ENCODE results near the gene ZFPM1. TPM values are rescaled to one million over a fixed set of nuclear protein-coding genes. Genes with fewer than 3 reads are reported as not detected.

ZFPM1 gene
- total RNA-seq, 2 experiments from 2014 or later = 2.1 to 14.2 TPM

DNA sequence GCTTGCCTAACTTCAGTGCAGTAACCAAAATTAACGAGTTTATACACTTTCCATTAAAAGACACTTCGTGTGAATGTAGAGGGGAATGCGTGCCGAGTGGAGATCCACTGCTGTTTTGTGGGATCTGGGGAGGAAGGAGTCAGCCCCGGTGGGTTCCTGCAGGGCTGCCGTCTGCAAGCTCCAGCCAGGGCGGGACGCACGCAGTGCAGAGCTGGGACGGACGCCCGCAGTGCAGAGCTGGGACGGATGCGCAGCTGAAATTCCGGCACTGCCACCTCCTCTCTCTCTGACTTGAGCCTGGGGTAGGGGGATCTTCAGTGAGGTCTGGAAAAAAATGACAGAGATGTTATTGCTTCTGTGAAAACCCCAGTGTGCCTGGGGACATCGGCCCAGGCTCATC is 100.7 kb downstream of the ZFPM1 start:
- BruUV-seq (replicated peaks) = no TSS peak
- Histone ChIP-seq H3K79me2 (ENCODE audit: insufficient read depth, low read depth, low read length) (no peaks in the 10 kb centered on the region), H3K4me1 (ENCODE audit: insufficient read depth, low read length, poor library complexity, severe bottlenecking) (peaks cover 71% of the 10 kb centered on the region), H3K4me2 (ENCODE audit: low read length) (peak overlapping the region; percentile 31), H4K20me1 (ENCODE audit: insufficient read depth, low read length) (no peaks in the 10 kb centered on the region), H2AFZ (ENCODE audit: low read length) (no peak overlapping the region; the same call in 1 of the 2 replicates), H3K27ac (ENCODE audit: low read depth, low read length, poor library complexity, severe bottlenecking) (peak overlapping the region; percentile 86), H3K36me3 (ENCODE audit: insufficient read depth, low read length) (no peaks in the 10 kb centered on the region; the same call in 1 of the 2 replicates), H3K4me3 (ENCODE audit: low read depth, low read length, poor library complexity, severe bottlenecking) (no peak overlapping the region), H3K9me2 (ENCODE audit: insufficient read depth, low read length) (no peaks in the 10 kb centered on the region), H3K9me3 (ENCODE audit: low read length) (peaks cover 8% of the 10 kb centered on the region; the same call in 1 of the 2 replicates)
- TF ChIP-seq EZH2phosphoT487 (IDR thresholded peaks at IDR 0.05; ENCODE audit: borderline replicate concordance, low read depth, low read length) = no peak
- TF ChIP-seq, protein P1, sequence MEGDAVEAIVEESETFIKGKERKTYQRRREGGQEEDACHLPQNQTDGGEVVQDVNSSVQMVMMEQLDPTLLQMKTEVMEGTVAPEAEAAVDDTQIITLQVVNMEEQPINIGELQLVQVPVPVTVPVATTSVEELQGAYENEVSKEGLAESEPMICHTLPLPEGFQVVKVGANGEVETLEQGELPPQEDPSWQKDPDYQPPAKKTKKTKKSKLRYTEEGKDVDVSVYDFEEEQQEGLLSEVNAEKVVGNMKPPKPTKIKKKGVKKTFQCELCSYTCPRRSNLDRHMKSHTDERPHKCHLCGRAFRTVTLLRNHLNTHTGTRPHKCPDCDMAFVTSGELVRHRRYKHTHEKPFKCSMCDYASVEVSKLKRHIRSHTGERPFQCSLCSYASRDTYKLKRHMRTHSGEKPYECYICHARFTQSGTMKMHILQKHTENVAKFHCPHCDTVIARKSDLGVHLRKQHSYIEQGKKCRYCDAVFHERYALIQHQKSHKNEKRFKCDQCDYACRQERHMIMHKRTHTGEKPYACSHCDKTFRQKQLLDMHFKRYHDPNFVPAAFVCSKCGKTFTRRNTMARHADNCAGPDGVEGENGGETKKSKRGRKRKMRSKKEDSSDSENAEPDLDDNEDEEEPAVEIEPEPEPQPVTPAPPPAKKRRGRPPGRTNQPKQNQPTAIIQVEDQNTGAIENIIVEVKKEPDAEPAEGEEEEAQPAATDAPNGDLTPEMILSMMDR (conservative IDR thresholded peaks at IDR 0.05; ENCODE audit: low read length) = no peak
- ChIA-PET CTCF (ENCODE audit: unreplicated experiment) (interaction anchor here (0.6 kb wide), 1 partner anchor 1292 kb away, joined by 3 read pairs; no protein-coding TSS in a partner anchor), POLR2A (interaction anchor here (0.7 to 1.0 kb wide), 2 partner anchors 17 to 184 kb away, joined by 3 read pairs; partner anchors contain the start of gene ZC3H18)
- no peak for DNase-seq (ENCODE audit: low spot score)
- intact Hi-C loops (cut with micrococcal nuclease; ENCODE audit: unreplicated experiment) = loop anchor here (10.0 kb wide), 2 partner anchors 599 to 849 kb away; partner anchors contain the start of gene BANP

DNA sequence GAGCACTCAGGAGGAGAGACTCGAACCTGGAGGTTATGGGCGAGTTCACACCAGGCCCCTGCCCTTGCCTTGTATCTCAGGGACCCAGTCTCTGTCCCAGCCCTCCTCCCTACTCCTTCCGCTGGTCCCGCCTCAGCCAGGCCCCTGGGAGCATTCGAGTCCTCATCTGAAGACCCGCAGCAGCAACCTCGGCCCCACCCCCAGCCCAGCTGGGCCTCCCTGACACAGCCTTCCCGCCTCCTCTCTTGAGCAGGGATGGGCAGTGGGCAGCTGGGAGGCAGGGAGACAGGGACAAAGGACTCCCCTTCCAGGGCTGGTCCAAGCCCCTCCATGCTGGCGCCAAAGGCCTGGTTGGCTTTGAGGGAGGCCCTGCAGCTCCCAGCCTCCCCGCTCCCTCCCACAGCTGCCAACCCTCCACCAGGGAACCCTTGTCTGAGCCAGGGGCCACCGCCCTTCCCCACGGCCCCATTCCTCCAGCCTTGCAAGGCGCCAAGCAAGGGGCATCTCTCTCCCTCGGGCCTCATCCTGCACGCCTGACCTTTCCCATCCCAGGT is 101.7 kb downstream of the ZFPM1 start:
- no peaks in the 10 kb centered on the region for H3K79me2 ChIP-seq (ENCODE audit: insufficient read depth, low read depth, low read length)
- no peaks in the 10 kb centered on the region; the same call in 1 of the 2 replicates for H3K36me3 ChIP-seq (ENCODE audit: insufficient read depth, low read length)
- no peak overlapping the region; the same call in 1 of the 2 replicates for H2AFZ ChIP-seq (ENCODE audit: low read length)
- H3K4me2 ChIP-seq (ENCODE audit: low read length) = peak overlapping the region; percentile 31
- peak overlapping the region; percentile 86 for H3K27ac ChIP-seq (ENCODE audit: low read depth, low read length, poor library complexity, severe bottlenecking)
- DNase-seq (ENCODE audit: low spot score) = no peak
- CTCF ChIA-PET (ENCODE audit: unreplicated experiment) = interaction anchor here (0.5 to 0.6 kb wide), 2 partner anchors 110 to 801 kb away, joined by 3 to 6 read pairs; no protein-coding TSS in a partner anchor
- no TSS peak for BruUV-seq (replicated peaks)
- no peaks in the 10 kb centered on the region for H4K20me1 ChIP-seq (ENCODE audit: insufficient read depth, low read length)
- peaks cover 67% of the 10 kb centered on the region for H3K4me1 ChIP-seq (ENCODE audit: insufficient read depth, low read length, poor library complexity, severe bottlenecking)
- peak overlapping the region; percentile 3 for H3K4me3 ChIP-seq (ENCODE audit: low read depth, low read length, poor library complexity, severe bottlenecking)
- H3K9me2 ChIP-seq (ENCODE audit: insufficient read depth, low read length) = no peaks in the 10 kb centered on the region
- TF ChIP-seq, protein P1 (conservative IDR thresholded peaks at IDR 0.05; ENCODE audit: low read length) = no peak
- no peak for TF ChIP-seq EZH2phosphoT487 (IDR thresholded peaks at IDR 0.05; ENCODE audit: borderline replicate concordance, low read depth, low read length)
- intact Hi-C loops (cut with micrococcal nuclease; ENCODE audit: unreplicated experiment) = loop anchor here (10.0 kb wide), 2 partner anchors 600 to 850 kb away; partner anchors contain the start of gene BANP
- H3K9me3 ChIP-seq (ENCODE audit: low read length) = peaks cover 8% of the 10 kb centered on the region; the same call in 1 of the 2 replicates
- POLR2A ChIA-PET = interaction anchor here (1.0 kb wide), 1 partner anchor 15 kb away, joined by 3 read pairs; the partner anchor contains the start of gene ZC3H18

All from OCI-LY7 (cell line).